HEK293T (cell line): ENCODE results near the gene PDXDC1.

ENCODE experiments used
- CTBP1 ChIP-seq: fragments of 450-650 bp; IDR thresholded peaks from 2 replicates; pipeline ENCODE4 v1.6.1; 2016; ENCODE audit warnings: borderline replicate concordance
- ELF4 ChIP-seq: fragments of 450-650 bp; IDR thresholded peaks from 2 replicates; pipeline ENCODE4 v1.6.1; 2017; ENCODE audit warnings: antibody characterized with exemption
- FOXM1 ChIP-seq: fragments of 450-650 bp; IDR thresholded peaks from 2 replicates; pipeline ENCODE4 v1.6.1; 2017; ENCODE audit warnings: mild to moderate bottlenecking, borderline replicate concordance
- L3MBTL2 ChIP-seq: fragments of 450-650 bp; conservative IDR thresholded peaks from 2 replicates; pipeline ENCODE4 v1.6.1; 2016; ENCODE audit warnings: mild to moderate bottlenecking
- PKNOX1 ChIP-seq: fragments of 450-650 bp; IDR thresholded peaks from 2 replicates; pipeline ENCODE4 v1.6.1; 2016
- SP1 ChIP-seq: fragments of 450-650 bp; IDR thresholded peaks from 2 replicates; pipeline ENCODE4 v1.6.1; 2017
- TARDBP ChIP-seq: fragments of 450-650 bp; IDR thresholded peaks from 2 replicates; pipeline ENCODE4 v1.6.1; 2016

GRCh38 chr16:14957576-14958322 is 17.1 kb upstream of the PDXDC1 start:
- TF ChIP-seq FOXM1 = no peak
- no peak for TF ChIP-seq ELF4
- no peak for TF ChIP-seq TARDBP
- no peak for TF ChIP-seq SP1
- TF ChIP-seq PKNOX1 = no peak
- no peak for TF ChIP-seq CTBP1
- no peak for TF ChIP-seq L3MBTL2
